K562 (cell line): ENCODE data around the gene INSR.

Experiments used
- DEAF1 ChIP-seq: fragments of 450-650 bp; formaldehyde crosslinking; IDR thresholded peaks from 2 replicates; pipeline ENCODE4 v1.4.0; 2020; ENCODE audit warnings: mild to moderate bottlenecking, moderate library complexity
- IRF1 ChIP-seq: sonication (generic); formaldehyde crosslinking; IDR thresholded peaks from 2 replicates; pipeline ENCODE4 v1.8.0; 2022; ENCODE audit warnings: missing genetic modification reagents, mild to moderate bottlenecking, borderline replicate concordance
- MAFK ChIP-seq: IDR thresholded peaks from 2 replicates; pipeline ENCODE4 v1.6.1; 2011; ENCODE audit warnings: low read length, improper control_type of control experiment
- NR2C2 ChIP-seq, 2 experiments: fragments of 200-800 bp in 1 of 2; sonication (Bioruptor generic) in 1 of 2; sonication (generic) in 1 of 2; formaldehyde crosslinking in 1 of 2; IDR thresholded peaks; 2 replicates each; pipeline versions ENCODE4 v1.6.1 to v1.8.0; 2016 to 2022; ENCODE audit warnings: mild to moderate bottlenecking in 1 of 2, missing compliant biosample characterization in 1 of 2, missing genetic modification characterization in 1 of 2, missing genetic modification reagents in 1 of 2

- no peak for TF ChIP-seq DEAF1 (CRISPR knock-in tag)
- TF ChIP-seq MAFK, result no peak
- no peak for TF ChIP-seq NR2C2 (CRISPR knock-in tag; IDR thresholded peaks at IDR 0.05)
- no peak for TF ChIP-seq NR2C2 (tag; IDR thresholded peaks at IDR 0.05)
- no peak for TF ChIP-seq IRF1 (CRISPR knock-in tag)
Observed at GRCh38 chr19:7153022-7153421, 141.2 kb downstream of the INSR start.
